Fibroblast of the aortic adventitia (primary cell): ENCODE measurements around the gene KCNAB1. TPM values are rescaled to one million over a fixed set of nuclear protein-coding genes. Genes with fewer than 3 reads are reported as not detected.

Source experiments
- DNase-seq: peaks from one replicate; pipeline ENCODE4 v3.0.0-alpha.2; 2010; ENCODE audit warnings: low read depth
- H3K4me3 ChIP-seq: 2 replicates; pipeline ENCODE4 v1.5.1; 2011; ENCODE audit warnings: low read depth, mild to moderate bottlenecking, control low read depth, low read length, moderate library complexity
- CTCF ChIP-seq: IDR thresholded peaks from 2 replicates; pipeline ENCODE4 v1.5.1; 2011; ENCODE audit warnings: mild to moderate bottlenecking, low read length, control low read depth, inconsistent platforms; ENCODE audit not compliant: insufficient read depth
- total RNA-seq: library from RNA; depleted of rRNA; stranded (reverse); fragments of >200 nt; gene quantifications from 2 replicates; pipeline ENCODE4 v1.2.3, GENCODE V29; 2012; ENCODE audit warnings: low replicate concordance

Gene KCNAB1
- total RNA-seq, 1 donor, result 3.3 TPM

GRCh38 chr3:156583469-156583868, 463.1 kb downstream of the KCNAB1 start:
- no peak for DNase-seq
- H3K4me3 ChIP-seq, result no peak overlapping the region
- TF ChIP-seq CTCF, result no peak

GRCh38 chr3:156586905-156587759, 466.8 kb downstream of the KCNAB1 start:
- peak; percentile 14 for DNase-seq
- H3K4me3 ChIP-seq, result no peak overlapping the region
- no peak for TF ChIP-seq CTCF

- no peak overlapping the region for H3K4me3 ChIP-seq
- DNase-seq, result no peak
- TF ChIP-seq CTCF, result no peak
Measured at GRCh38 chr3:156587760-156588069, 467.3 kb downstream of the KCNAB1 start.

Other genes starting within 250 kb of the KCNAB1 start
- 87.5 and 88.1 TPM in 2 replicates for gene GMPS, start 249.9 kb upstream of the KCNAB1 start, total RNA-seq